H4 (cell line): Measurements from ENCODE around the gene SRGAP2. TPM values are rescaled to one million over a fixed set of nuclear protein-coding genes. Genes with fewer than 3 reads are reported as not detected.
"Not testable (repeated sequence)": the region's sequence is repeated elsewhere in the genome, so short reads cannot be mapped to it uniquely, and the experiment has no call there.

Experiments used
- DNase-seq: peaks from one replicate; pipeline ENCODE4 v3.0.0-alpha.2; 2015; ENCODE audit warnings: low spot score
- total RNA-seq: library from RNA; depleted of rRNA; stranded (reverse); fragments of >200 nt; shearing (Covaris generic); gene quantifications from 2 replicates; pipeline ENCODE4 v1.2.3, GENCODE V29; 2014

The SRGAP2 gene
- total RNA-seq, 1 experiment from 2014 or later, result 28.5 TPM

DNA sequence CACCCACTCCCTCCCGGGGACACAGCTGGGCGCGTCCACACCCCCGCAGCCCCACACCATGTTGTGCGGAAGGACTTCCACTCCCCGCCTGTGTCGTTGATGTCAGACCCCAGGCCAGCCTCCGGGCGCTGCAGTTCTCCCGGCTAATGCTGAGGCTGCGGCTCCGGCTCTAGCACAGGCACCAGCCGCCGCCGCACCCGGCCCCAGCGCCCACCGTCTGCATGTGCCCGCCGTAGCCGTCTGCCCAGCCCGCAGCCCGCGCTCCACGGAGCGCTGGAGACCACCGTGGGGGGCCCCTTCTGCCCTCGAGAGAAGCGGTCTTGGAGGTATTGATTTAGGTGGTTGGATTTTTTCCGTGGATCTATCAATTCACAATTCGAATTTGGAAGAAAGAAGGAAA is 2.2 kb downstream of the SRGAP2 start:
- not testable (repeated sequence) for DNase-seq

DNA sequence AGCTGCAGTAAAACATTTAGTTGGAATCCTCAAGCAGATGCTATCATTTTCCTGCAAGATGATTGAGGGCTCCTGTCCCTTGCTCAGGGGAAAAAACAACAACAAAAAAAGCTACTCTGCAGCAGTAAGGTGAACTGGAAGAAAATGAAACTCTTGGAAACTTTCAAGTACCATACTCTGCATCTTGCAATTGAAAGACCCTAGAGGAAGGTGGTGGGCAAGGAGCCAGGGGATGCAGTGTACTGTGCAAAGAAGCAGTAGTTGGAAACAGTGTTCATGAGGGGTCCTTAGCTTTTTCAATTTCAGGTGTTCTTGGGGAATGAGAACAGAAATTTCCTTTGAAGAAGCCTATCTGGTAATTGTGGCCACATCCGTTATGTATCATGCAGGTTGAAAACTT is 7.5 kb downstream of the SRGAP2 start:
- not testable (repeated sequence) for DNase-seq

DNA sequence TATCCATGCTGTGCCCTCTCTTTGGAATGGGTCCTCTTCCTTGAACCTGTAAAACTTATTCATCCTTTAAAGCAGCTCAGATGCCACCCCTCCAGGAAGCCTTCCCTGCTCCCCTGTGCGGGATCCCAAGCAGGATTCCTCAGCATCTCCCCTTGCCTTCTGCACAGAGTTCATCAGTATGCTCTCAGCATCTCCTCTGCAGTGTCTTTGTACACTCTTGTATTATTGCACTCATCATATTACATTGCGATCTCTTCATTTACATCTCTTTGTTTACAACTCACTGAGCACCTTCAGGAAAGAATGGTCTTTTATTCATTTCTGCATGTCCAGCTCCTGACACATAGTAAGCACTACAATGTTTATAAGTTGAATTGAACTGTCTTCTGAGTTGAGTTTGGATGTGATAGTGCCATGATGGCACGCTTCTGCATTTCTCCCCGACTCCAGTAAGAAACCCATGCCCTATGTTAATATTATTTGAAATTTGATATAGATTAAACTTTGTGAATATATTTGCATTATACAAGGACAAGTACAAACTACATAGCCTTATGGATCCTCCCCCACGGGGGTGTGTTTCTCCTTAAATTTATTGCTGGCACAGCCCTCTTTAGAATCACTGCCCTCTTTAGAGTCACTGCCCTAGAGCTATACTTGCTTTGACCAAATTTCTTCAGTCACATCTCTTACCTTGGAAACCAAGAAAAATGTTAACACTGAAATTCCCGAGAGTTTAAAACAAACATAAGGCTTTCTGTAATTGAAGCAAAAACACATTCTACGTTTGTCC is 12.5 kb downstream of the SRGAP2 start:
- DNase-seq, result not testable (repeated sequence)

DNA sequence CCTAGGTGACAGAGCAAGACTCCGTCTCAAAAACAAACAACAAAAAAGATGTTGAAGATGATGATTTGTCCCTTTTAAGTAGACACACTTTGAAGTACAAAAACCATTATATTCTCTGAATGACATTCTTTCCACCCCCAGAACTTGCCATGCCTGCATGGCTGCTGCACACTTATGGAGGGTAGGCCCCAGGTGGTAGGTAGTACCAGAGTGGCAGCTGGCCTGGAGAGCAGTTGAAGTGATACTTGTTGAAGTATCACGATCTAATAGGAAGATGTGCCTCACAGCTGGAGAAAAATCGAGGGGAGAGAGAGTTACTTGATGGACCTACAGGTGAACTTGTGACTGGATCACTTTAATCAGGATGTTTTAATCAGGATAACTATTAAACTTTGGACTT is 14.9 kb downstream of the SRGAP2 start:
- not testable (repeated sequence) for DNase-seq

DNA sequence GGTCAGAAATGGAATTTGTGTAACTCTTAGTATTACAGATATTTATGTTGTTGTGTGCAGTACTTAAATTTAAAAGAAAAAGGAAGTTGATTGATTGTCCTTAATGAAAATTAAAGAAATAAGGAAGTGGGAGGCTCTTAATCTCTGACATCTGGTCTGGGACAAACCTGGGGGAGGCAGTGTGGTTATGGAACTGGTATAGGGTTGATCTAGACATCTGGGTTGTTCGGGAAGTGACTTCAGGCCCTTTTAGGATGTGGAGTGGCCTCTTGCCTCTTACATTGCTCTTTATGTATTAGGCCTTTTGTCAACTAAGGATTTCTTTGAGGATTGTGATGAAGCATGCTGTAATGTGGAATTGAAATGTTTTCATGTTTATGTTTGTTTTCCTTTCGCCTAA is 15.4 kb downstream of the SRGAP2 start:
- DNase-seq, result not testable (repeated sequence)

DNA sequence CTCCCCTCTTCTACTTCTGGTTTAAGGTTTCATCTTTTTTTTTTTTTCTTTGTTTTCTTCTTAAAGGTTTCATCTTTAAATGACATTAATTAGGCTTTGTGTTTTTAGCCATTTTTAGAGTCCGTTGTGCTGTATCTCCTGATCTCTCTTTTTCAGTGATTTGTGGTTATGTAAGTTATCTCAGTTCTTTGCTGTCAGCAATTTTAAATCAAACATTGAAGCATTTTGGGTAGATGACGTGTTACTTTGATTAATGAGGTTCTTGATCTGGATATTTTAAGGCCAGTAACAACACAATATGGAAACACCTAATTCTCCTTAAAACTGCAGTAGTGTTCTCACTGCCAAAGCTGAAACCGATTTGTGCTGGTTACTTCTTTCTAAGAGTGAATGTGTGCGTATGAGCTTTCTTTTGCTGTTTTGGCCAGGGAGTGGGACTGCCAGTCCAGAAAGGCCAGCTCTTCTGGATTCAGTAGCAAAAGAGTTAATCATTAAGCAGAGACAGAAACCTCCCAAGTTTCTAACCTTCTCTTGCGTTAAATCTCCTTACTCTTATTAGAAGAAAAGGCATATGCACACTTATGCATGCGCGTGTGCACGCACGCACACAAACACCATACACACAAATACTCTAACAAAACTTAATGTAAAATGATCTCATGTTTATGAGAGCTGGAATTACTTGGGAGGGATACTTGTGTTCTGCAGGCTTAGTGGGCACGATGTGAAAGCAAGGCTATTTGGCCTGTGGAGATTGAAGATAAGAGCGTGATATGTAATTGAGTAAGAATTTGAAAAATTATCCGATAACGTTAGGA is 16.4 kb downstream of the SRGAP2 start:
- DNase-seq, result not testable (repeated sequence)

DNA sequence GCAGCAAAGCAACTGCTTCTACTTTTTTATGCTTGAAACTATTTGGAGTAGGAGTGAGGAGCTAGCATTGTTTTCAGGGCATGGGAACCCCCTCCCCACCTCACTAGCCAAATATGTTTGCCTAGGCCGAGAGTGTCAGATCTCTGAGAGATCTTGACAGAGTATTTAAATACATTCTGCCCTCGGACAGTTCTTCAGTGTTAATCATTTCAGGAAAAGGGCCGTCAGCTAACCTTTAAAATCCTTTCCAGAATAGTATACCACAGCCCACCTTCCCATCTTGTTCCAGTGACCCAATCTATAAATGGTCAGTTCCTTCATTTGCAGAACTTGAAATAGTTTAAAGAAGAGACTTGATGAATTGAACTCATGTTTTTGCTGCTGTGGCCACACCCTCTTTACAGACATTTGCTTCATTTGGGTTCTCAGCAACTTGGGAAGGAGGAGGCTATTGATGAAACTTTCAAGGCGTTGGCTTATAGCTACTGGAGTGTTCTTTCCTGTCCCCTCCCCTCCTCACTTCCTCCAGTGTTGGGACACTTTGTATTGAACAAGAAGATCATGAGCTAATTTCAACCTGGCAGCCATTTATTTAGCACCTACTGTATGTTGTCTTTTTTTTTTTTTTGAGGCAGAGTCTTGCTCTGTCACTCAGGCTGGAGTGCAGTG is 17.1 kb downstream of the SRGAP2 start:
- not testable (repeated sequence) for DNase-seq

DNA sequence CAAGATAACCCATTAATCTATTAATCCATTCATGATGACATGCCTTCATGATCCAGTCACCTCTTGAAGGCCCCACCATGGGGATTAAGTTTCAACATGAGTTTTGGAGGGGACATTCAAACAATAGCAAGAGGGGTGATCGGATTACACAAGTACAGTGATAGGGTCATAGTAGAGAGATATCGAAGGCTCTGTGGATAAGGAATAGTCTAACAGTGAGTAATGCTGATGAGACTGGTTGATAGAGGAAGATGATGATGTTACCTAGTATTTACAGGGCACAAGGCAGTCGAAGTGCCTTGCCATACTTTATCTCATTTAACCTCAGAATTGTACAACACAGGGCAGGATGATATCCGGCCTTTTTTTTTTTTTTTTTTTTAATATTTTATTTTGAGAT is 18.2 kb downstream of the SRGAP2 start:
- DNase-seq, result not testable (repeated sequence)

DNA sequence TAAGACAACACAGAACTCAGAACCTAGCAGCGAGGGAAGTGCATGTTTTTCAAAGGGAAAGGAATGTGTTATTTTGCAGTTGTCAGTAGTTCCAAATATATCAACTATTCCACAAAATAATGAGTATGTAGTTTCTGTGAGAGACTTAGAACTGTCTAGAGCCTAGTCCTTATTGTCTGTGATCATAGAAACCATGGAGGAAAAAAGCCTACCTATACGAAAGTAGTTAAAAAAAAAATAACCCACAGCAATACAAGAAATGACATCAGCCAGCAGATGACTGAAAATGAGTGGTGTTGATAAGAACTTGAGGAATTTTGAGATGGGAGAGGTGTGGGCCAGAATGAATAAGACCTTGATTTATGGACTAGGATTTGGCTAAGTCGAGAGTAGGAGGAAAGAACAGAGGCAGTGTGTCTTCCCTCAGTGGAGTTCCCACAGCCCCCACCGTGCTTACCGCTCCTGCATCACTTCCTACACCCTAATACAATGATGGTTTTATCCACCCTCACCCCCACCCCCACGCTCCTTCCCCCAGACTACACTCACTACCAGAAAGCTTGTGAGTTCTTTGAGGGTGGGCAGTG is 20.9 kb downstream of the SRGAP2 start:
- DNase-seq, result not testable (repeated sequence)

DNA sequence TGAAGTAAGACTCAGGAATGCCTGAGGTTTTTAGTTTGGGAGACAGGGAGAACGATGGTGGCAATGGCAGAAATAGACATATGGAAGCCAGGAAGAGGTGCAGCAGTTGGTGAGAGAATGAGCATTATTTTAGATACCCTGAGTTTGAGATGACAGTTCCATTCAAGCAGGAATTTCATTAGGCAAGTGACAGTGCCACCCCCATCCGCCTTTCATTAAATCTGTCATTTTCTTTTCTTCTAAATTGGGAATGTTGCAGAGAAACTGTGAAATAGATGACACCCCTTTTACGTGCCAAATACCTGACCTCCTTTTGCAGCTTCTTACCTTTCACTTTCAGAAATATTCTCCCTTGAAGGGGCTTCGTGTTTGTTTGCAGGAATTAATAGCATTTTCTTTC is 22.0 kb downstream of the SRGAP2 start:
- not testable (repeated sequence) for DNase-seq

DNA sequence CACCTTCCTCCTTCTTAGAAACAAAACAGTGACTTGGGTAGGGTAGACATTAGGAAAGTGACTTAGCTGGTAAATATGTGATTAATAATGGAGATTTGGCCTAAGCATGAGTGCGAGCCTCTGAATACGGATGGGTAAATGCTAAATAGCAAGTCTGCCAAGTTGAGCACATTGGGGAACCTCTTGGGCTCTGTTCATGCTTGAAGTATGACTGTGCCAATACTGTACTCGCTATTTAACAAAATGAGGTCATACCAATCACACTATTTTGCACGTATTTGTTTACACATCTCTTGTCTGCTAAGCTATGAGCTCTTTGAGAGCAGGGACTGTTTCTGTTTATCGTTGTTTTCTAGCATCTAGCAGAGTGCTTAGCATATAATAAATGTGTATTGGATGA is 23.5 kb downstream of the SRGAP2 start:
- not testable (repeated sequence) for DNase-seq

DNA sequence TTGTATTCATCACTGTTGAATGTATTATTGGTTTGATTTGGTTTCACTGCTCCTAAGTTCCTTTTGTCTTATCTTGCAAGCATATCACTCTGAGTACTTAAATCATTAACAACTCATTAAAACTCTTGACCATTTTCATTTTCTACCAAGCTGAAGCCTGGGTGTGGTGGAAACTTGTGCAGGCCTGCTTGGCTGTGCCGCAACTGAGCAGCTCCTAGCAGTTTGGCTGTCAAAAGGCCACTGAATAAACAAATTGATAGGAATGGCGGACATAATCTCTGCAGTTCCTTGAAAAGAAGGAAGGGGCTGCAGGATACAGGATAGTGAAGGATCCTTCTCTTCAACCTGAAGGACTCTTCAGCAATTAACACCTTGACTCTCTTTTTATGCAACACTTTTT is 25.9 kb downstream of the SRGAP2 start:
- DNase-seq, result not testable (repeated sequence)

DNA sequence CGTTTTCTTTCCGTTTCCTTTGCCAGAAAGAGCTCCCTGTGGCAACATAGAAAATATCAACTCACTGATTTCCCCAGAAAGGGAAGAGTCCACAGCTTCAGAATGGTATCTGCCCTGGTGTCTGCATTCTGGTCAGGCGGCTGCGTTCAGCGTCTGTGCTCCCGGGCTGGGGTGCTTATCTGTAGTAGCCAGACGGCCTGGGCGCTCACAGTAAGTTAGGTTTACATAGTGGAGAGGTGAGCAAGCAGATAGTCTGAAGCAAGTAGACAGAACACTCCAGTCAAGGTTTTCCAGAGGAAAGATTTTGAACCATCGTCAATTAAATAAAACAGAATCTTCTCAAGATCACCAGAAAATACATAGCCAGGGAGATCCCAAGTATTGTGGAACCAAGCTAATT is 28.6 kb downstream of the SRGAP2 start:
- DNase-seq, result not testable (repeated sequence)

DNA sequence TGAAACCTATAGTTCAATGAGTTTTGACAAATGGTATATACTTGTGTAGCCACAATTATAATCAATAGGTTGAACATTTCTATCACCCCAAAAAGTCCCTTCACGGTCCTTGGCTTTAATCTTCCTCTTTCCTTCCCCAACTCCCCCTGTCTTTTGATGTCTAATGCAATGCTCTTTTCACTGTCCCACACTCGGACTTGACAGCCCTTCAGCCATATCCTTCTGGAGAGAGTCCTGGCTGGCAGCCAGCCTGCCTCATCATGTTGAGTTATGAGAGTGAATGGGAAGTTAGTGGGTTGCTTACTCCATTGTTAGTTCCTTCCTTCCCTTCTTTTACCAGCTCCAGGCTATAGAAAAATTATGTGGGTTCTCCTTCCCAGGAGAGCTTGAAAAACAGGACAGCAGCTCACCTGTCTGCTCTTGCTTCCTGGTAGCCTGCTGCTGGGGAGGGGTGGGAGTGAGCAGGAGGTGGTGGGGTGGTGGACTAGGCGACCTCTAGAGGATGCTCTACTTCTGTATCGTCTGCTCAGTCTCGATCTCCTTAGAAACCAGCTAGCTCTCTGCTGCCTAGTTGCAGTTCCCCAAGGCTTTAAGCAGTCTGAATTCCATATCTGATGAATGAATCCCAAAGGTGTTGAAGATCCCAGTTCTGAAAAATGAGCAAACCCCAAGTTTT is 29.8 kb downstream of the SRGAP2 start:
- DNase-seq, result not testable (repeated sequence)

DNA sequence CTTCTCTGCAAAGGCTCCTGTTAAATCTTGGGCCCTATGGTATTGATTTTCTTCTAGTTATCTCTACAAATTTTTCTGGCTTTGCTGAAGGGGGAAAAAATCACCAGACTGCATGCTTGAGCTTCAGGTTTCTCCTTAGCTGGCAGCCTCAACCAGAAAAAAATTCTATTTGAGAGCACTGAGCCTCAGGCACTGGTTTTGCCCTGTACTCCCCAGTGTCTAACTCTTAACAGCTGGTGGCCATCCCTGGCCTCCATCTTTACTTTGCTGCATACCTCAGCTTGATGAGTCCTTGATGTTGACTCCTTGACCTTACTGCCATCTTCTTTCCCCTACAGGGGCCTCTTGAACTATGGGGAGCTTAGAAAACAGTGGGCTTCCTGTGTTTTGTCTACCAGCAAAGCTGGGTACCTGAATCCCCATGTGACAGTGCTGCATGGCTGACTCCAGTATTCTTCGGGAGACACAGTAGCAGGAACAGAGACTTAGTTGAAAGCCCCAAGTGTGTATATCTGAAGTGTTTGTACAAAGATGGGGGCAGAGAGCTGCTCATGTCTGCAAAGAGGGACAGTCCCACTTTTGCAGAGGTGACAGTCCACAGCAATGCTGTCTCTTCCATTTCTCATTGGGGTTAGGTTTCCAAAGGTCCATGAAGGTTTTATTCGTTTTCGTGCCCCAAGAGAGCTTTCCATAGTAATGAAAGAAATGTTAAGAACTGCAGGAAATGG is 31.0 kb downstream of the SRGAP2 start:
- not testable (repeated sequence) for DNase-seq

DNA sequence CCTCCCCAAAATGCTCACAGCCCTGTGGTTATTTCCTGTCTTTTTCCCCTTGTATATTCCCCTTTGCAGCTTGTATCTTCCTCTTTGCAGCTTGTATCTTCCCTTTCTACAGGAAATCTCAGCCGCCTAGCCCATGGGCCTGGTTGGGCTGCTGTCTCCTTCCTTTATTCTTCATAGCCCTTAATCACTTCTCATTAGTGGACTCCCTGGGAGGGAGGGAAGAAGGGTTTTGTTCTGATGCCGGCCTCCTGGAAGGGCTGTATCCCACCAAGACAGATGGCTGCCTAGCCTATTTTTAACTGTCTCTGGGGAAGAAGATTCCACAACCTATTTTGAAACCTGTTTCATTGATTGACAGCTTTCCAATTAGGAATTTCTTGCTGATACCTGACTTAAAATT is 31.8 kb downstream of the SRGAP2 start:
- not testable (repeated sequence) for DNase-seq

DNA sequence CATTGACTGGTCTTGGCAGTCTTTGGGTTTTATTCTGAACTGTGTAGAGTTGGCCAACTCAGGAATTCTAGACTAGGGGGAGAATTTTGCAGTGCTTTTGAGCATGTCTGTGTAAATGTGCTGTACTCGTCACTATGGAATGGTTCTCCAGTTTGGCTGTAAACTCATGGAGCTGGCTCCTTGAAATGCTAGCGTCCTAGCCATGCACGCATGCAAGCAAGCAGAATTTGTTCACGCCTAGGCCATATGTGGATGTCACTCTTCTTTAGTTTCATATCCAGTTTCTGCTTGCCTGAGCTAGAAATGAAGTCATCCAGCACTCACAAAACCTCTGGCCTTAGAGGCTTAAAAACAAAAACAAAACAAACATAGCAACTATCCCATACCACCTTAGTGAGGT is 36.9 kb downstream of the SRGAP2 start:
- DNase-seq, result not testable (repeated sequence)

DNA sequence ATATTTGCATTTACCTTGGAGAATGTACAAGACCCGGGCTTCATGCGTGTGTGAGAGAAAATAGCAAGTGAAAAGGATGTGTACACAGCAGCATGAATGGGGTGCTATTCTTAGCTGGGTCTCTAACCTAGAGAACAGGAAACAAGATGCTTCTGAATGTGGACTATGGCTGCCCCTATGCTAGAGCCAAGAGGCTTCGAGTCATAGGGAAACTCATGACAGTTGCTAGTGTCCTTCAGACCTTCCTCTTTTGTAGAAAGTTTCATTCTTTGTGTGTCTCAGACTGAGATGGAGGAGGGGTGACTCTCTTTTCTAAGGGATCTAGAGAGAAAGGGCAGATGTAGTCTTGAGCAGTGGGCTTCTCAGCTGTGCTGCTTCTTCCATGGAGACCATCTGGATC is 40.0 kb downstream of the SRGAP2 start:
- not testable (repeated sequence) for DNase-seq

DNA sequence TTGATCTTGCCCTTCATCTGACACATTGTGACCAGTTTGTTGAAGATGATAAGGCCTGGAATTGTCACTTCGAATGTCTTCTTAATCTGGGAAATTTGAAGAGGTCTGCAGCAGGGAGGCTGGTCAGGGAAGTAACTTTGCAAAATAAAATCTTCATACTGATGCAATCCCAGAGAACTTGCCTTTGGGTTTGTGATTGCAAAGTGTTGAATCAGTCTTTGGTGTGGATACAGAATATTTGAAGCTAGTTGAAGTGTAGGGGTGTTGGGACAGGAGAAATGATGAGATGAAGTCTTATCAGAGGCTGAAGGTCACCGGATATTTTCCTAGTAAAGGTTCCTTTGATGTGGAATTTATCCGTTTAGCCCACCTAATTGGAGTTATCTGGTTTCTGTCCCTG is 42.1 kb downstream of the SRGAP2 start:
- not testable (repeated sequence) for DNase-seq

DNA sequence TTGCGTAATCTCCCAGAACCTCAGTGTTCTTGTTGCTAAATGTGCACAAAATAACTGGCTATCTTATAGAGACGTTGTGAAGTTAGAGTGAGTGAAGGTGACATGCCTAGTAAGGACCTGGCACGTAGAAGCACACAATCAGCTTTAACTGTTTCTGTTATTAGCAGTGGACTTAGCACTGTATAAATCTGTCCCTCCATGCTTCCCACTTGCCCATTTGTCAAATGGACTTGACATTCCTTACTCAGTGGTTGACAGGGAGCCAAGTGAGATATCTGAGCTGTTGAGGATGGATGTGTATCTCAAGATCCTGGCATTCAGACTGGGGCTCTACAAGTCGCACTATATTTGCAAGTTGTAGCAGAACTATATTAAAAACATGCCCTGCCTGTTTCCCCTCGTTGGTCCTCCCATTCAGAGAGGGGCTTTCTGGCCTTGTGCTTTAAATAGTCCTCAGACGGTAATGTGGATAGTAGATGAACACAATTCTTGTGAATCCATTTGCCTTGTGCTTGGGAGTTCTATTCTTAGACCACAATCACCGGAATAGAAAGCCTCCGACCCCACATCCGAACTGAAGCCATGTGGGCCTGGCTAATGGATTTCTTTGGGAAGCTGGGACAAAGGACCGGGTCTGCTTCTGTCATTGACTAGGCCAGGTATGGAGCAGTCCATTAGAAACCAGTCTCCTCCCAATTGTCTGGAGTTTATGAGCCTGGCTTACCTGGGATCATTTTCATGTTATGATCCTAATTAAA is 43.0 kb downstream of the SRGAP2 start:
- DNase-seq, result not testable (repeated sequence)
